GM19099 (cell line): ENCODE measurements around the gene UBAC2.

Source experiments
- POLR2A ChIP-seq: IDR thresholded peaks from 3 replicates; pipeline ENCODE4 v1.6.1; 2011; ENCODE audit warnings: low read depth; ENCODE audit not compliant: insufficient read length; ENCODE audit errors: extremely low read depth

Gene UBAC2

DNA sequence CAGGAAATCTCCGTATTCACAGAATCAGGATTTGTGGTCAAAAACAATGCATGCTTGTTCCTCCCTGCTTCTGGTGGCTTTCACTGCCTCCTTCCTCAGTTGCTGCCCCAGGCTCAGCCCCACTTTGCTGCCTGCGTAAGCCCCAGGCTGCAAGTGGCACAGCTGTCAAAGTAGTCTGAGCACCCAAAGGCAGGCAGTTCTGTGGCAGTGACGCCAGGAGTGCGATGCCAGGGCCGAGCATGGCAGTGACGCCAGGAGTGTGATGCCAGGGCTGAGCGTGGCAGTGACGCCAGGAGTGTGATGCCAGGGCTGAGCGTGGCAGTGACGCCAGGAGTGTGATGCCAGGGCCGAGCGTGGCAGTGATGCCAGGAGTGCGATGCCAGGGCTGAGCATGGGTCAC is 183.8 kb downstream of the UBAC2 start:
- TF ChIP-seq POLR2A, result no peak

- no peak for TF ChIP-seq POLR2A
These were observed 184.5 kb downstream of the UBAC2 start for GRCh38 chr13:99385161-99385560.

GRCh38 chr13:99385940-99386339 is 185.3 kb downstream of the UBAC2 start:
- TF ChIP-seq POLR2A, result no peak

DNA sequence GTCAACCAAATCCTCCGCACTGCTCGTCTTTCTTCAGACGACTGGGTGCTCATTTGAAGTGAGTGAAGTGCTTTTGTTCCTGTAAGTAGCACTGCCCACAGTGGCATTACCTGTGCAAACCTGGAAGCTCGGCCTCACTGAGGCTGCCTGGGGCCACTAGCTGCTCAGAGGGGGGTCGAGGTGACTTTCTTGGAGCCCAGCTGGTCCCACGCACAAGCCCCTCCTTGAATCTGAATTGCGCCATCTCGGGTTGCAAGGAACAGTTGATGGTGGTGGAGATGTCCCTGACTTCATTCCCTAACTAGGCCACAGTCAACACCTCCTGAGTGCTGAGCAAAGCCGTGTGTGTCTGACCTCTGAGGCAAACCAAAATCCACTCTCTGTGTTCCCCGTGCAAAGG is 185.8 kb downstream of the UBAC2 start:
- TF ChIP-seq POLR2A, result no peak

DNA sequence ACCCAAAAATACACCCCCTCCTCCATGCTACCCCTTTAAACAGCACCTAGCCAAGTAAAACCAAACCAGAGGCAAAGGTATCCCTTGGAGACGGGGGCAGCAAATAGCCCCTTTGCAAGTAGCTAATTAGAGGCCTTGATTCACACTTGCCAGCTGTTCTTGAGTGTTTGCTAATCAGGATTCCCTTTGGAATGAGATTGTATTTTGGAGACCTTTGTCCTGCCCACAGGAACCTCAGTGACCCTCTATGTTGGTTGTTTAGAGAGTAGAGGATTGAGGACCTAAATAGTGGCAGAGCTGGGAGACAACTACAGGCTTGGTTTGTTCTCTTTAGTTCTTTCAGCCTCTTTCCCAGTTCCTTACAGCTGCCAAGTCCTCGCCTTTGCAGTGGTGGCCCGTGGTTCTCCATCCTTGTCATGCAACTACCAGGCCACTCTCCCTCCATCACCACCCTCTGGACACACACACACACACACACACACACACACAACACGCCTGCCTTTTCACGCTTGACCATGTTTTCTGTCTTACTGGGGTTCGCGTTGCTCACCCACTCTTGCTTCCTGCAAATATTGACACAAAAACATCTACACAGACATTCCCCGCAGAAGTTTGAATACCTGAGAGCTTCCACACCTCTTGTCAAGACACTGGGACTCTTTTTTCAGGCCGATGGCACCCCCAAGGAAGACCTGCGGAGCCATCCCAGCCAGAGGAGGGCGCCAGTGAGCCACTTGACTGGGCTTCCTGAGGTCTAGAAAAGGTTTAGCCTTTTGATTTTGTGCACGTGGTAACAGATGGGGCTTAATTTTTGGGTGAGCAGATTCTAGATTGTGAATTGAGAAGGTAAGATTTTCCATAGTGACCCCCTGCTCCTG is 186.5 kb downstream of the UBAC2 start:
- no peak for TF ChIP-seq POLR2A

DNA sequence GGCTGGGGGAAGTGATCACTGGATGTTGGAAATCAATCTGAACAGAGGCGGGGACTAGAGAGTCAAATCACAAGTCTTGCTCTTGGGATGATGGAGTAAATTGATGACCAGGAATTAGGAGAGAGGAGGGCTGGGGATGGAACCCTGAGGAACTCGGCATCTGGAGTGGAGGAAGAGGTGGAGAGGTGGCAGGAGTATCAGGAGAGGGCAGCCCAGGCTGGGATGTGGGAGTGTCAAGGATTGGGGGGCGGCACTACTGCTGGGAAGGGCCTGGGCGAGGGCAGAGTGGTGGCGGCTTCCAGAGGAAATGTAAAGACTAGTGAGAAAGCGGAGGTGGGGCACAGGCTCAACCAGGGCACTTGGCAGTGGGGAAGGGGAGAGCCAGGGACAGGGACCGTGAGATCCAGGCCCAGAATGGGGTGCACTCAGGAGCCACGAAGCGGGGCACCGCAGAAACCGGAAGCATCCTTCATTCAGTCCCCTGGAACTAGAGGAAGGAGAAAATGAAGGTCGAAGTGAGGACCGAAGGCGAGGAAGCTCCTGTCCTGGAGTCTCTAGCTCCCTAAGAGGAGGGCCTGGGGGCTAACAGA is 187.8 kb downstream of the UBAC2 start:
- no peak for TF ChIP-seq POLR2A

GRCh38 chr13:99389520-99390304 is 189.1 kb downstream of the UBAC2 start:
- no peak for TF ChIP-seq POLR2A

DNA sequence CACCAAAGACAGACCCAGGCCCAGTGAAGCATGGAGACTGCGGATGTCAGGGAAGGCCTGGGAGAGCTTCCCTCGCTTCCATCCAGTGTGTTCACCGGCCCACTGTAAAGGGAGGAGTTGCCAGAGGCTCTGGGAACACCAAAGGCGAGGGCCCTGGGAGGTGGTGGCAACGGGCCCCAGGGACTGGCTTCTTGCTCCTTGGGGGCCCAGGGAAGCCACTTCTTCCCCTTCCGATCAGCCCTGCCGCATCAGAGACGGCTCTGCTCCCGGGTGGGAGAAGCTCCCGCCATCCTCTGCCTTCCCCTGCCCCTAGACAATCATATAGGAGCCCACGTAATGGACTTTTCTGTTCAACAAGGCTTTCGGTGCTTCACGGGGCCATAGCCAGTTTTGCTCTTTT is 189.9 kb downstream of the UBAC2 start:
- no peak for TF ChIP-seq POLR2A

- TF ChIP-seq POLR2A, result no peak
These were observed 191.3 kb downstream of the UBAC2 start for GRCh38 chr13:99391781-99392469.

- TF ChIP-seq POLR2A, result no peak
These were observed 191.9 kb downstream of the UBAC2 start for GRCh38 chr13:99392470-99393135.

DNA sequence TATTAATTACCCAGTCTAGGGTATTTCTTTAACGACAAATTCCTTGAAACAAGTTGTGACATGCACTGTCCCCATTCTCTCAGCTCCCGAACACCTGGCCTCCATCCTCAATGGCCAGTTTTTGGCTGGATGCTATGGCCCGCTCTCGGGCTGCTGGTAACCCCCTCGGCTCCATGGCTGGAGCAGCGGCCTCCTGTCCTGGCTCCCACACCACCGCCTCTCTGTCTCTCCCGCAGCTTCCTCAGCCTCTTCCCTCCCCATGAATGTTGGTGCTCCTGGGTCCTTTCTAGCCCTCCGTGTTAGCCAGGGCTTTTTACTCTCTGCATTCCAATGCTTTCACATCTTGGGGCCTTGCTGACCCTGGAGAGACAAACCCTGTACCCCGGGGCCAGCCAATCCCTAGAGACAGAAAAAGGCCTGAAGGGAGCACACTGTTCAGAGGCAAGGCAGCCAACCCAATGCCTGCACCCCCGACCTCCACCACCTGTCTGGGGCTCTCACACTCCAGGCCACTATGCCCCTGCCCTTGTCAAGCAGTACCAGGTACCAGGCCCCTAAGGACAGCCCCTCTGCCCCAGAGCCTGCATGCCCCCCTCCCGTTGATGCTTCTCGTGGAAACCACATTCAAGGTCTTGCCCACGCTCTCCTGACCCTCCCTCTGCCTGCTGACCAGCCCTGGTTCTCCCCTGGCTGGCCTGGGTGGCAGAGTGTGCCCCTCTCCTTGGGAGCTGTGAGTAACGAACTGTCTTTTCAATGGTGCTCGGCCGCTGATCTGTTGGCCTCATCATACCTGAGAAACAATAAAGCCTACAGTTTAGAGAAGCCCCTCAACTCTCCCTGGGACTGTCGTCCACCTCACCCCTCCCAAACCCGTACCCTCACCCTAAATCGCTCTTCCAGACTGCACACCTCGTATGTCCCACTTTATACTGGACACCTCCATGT is 193.4 kb downstream of the UBAC2 start:
- no peak for TF ChIP-seq POLR2A

DNA sequence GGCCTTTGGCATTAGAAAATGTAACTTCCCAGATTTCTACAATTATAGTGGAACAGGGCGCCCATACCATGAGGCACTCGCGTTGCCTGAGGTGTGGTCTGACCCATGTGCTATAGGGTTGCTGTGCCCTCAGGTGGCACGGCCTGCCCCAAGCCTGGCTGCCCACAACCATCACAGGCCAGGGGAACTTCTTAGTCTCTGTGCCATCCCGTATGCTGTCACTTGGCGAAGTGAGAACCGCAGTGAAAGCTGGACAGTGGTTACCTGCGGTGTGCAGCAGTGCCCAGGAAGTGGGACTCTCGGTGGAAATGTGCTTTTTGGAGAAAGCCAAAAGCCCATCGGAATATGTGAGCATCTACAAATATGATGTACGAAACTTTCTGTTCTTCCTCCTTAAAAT is 194.8 kb downstream of the UBAC2 start:
- TF ChIP-seq POLR2A, result no peak

DNA sequence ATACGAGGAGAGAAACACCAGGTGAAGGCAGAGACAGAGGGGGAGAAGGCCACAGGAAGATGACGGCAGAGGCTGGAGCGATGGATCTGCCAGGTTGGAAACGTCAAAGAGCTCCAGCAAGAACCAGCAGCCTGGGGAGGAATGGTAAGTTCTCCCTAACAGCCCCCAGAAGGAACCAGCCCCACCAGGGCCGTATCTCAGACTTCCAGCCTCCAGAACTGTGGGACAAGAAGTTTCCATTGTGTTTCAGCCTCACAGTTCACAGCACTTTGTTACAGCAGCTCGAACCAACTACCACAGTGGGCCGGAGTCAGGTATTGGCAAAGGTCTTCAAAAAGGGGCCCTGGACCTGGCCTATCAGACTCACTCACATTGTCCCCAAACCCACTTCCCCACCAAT is 195.8 kb downstream of the UBAC2 start:
- TF ChIP-seq POLR2A, result no peak
